ENCODE data around the gene LTB4R2. TPM values are rescaled to one million over a fixed set of nuclear protein-coding genes. Genes with fewer than 3 reads are reported as not detected.

The LTB4R2 gene
- total and polyA plus RNA-seq, 2 donors (not counting 1 experiment from before 2014, with no cell fraction given), result 10.7 to 11.7 TPM

- peak within 1 kb of the TSS; percentile 82 for H2AFZ ChIP-seq (ENCODE audit: insufficient read depth, low read depth, low read length, poor library complexity, severe bottlenecking)
- TF ChIP-seq EZH2 (IDR thresholded peaks at IDR 0.05; ENCODE audit: borderline replicate concordance, insufficient read depth, low read depth, low read length, poor library complexity, severe bottlenecking), result no peak
- peak; percentile 67 for TF ChIP-seq CTCF (IDR thresholded peaks at IDR 0.05)
- peak within 1 kb of the TSS; percentile 91 for H3K27ac Mint-ChIP-seq
- ChIA-PET POLR2A (interaction anchor here (0.6 to 2.0 kb wide), 12 partner anchors 11 to 120 kb away, joined by 3 to 17 read pairs (median 5); partner anchors contain the start of genes CHMP4A, DHRS1, KHNYN and MDP1), CTCF (interaction anchor here (0.7 to 9.4 kb wide), 25 partner anchors 8 to 388 kb away, joined by 3 to 116 read pairs (median 5); partner anchors contain the start of genes CBLN3, DHRS1, IPO4 and IRF9)
- H3K4me3 ChIP-seq (ENCODE audit: control extremely low read depth in 1 of 5, extremely low read depth in 1 of 5, insufficient read depth in 1 of 5, low read depth in 2 of 5, low read length in 4 of 5), result peak within 1 kb of the TSS; percentile 8 to 71 (median 57)
- H3K9me3 Mint-ChIP-seq (ENCODE audit: insufficient read depth), result no peaks in the 10 kb centered on the region
- peak; percentile 76 for ATAC-seq (ENCODE audit: low read depth)
- intact Hi-C loops (cut with micrococcal nuclease), result loop anchor here (1.0 to 5.0 kb wide), 4 partner anchors 21 to 299 kb away; partner anchors contain the start of gene TINF2
- peaks cover 61% of the 10 kb centered on the region for H3K4me1 Mint-ChIP-seq
- H3K79me2 ChIP-seq (ENCODE audit: control insufficient read depth, insufficient read depth, low read length), result peaks cover 16% of the 10 kb centered on the region
- peaks cover 3 to 26% of the 10 kb centered on the region in 2 experiments for H3K36me3 ChIP-seq (replicated peaks in 1 of 2; ENCODE audit: control extremely low read depth in 1 of 2, control insufficient read depth in 1 of 2, extremely low read depth in 1 of 2, insufficient read depth in 2 of 2, low read length in 1 of 2)
- no peaks in the 10 kb centered on the region for H3K27me3 Mint-ChIP-seq
- H3K4me3 Mint-ChIP-seq, result peak within 1 kb of the TSS; percentile 84
- peak within 1 kb of the TSS; percentile 65 to 83 for H3K27ac ChIP-seq (ENCODE audit: low read length in 2 of 2)
- peaks cover 38 to 57% of the 10 kb centered on the region in 2 donors for H3K4me1 ChIP-seq (ENCODE audit: control insufficient read depth in 2 of 2, insufficient read depth in 2 of 2, low read length in 2 of 2)
- peak; percentile 90 for DNase-seq
- no peaks in the 10 kb centered on the region for H3K9me3 ChIP-seq (ENCODE audit: control extremely low read depth in 1 of 3, control insufficient read depth in 2 of 3, insufficient read depth in 1 of 3, low read length in 2 of 3)
- H3K27me3 ChIP-seq (replicated peaks in 1 of 4; ENCODE audit: control extremely low read depth in 1 of 4, control insufficient read depth in 3 of 4, insufficient read depth in 4 of 4, low read length in 3 of 4), result no peaks in the 10 kb centered on the region
- peaks cover 32% of the 10 kb centered on the region for H4K20me1 ChIP-seq (ENCODE audit: control insufficient read depth, insufficient read depth, low read length, poor library complexity, severe bottlenecking)
- peak within 1 kb of the TSS; percentile 92 for H3K4me2 ChIP-seq (replicated peaks; ENCODE audit: low read depth, low read length, poor library complexity, severe bottlenecking)
- WGBS (ENCODE audit: insufficient coverage), result 9% methylated on average over 92 of the region's 99 CpGs
- H3K9ac ChIP-seq (ENCODE audit: low read length), result peak within 1 kb of the TSS; percentile 70
These were observed 985 bp downstream of the LTB4R2 start, which contains the start of gene LTB4R for GRCh38 chr14:24310646-24311604. Gene LTB4R, plus strand, starts transcription at chr14:24311502. Its CDS starts 4,150 bp downstream, at chr14:24315652.

All from B cell (primary cell).